K562 (cell line): ENCODE measurements around the gene CLASP2. TPM values are rescaled to one million over a fixed set of nuclear protein-coding genes. Genes with fewer than 3 reads are reported as not detected.

ENCODE experiments used
- ATAC-seq: fragments of 200-7000 bp; cut with Tn5 transposase; 3 replicates; pipeline ENCODE4 v1.9.1; 2020; ENCODE audit warnings: moderate library complexity
- BruUV-seq: library from RNA; stranded (reverse); fragments of 400-500 nt; replicated peaks from 2 replicates; lab custom pipeline; 2021; lab: Mats Ljungman, UMichigan
- CTCF ChIA-PET: fragments of 300-600 bp; formaldehyde crosslinking; extraction: SDS; loops from one replicate; lab custom pipeline; 2021; ENCODE audit warnings: low intra/inter-chr PET ratio; lab: Yijun Ruan, JAX
- POLR2A ChIA-PET: fragments of 300-600, 350-650 bp; sonication (Branson Sonifier 250); formaldehyde crosslinking; extraction: SDS; loops from one replicate; lab custom pipeline; 2021; ENCODE audit warnings: antibody characterized with exemption, inconsistent platforms; lab: Yijun Ruan, JAX
- DNase-seq, 4 experiments: peaks; one replicate each; pipeline versions ENCODE4 v3.0.0 to v3.0.0-alpha.2; 2011 to 2018; ENCODE audit warnings: low spot score in 3 of 4, mixed read lengths in 3 of 4; ENCODE audit errors: extremely low read depth in 1 of 4
- FAIRE-seq: peaks from 2 replicates; lab custom pipeline; 2011; peaks lifted over from hg19 to GRCh38; lab: Jason Lieb, UNC
- H2AFZ ChIP-seq: 2 replicates; pipeline ENCODE4 v1.6.0; 2011; ENCODE audit warnings: low read depth, low read length, control low read depth, inconsistent platforms
- H3K27ac ChIP-seq: fragments of 200-600 bp; 3 replicates; pipeline ENCODE4 v1.8.0; 2011; ENCODE audit warnings: low read depth, mild to moderate bottlenecking, control low read depth, inconsistent platforms, low read length, moderate library complexity, mixed read lengths; ENCODE audit errors: extremely low read depth
- H3K27me3 ChIP-seq, 2 experiments: fragments of 300-600 bp in 1 of 2; 2 replicates in 1 of 2; 3 replicates in 1 of 2; pipeline versions ENCODE4 v1.6.0 to v1.8.0; 2011; ENCODE audit warnings: inconsistent platforms in 2 of 2, low read length in 2 of 2, mild to moderate bottlenecking in 1 of 2, mixed read lengths in 1 of 2, moderate library complexity in 1 of 2; ENCODE audit not compliant: control insufficient read depth in 2 of 2, insufficient read depth in 2 of 2
- H3K36me3 ChIP-seq: fragments of 300-600 bp; 3 replicates; pipeline ENCODE4 v1.8.0; 2011; ENCODE audit warnings: mild to moderate bottlenecking, low read length, inconsistent platforms; ENCODE audit not compliant: control insufficient read depth, insufficient read depth
- H3K4me1 ChIP-seq, 2 experiments: fragments of 200-600 bp in 1 of 2; replicated peaks in 1 of 2; 2 replicates in 1 of 2; 3 replicates in 1 of 2; pipeline versions ENCODE4 v1.5.1 to v1.8.0; 2011; ENCODE audit warnings: inconsistent platforms in 2 of 2, low read length in 2 of 2, mild to moderate bottlenecking in 1 of 2, mixed read lengths in 1 of 2, moderate library complexity in 1 of 2; ENCODE audit not compliant: control insufficient read depth in 2 of 2, insufficient read depth in 2 of 2
- H3K4me2 ChIP-seq: 2 replicates; pipeline ENCODE4 v1.6.1; 2011; ENCODE audit warnings: low read length, control low read depth, inconsistent platforms, mixed read lengths; ENCODE audit not compliant: insufficient read depth
- H3K4me3 ChIP-seq: fragments of 200-600 bp; sonication (generic), shearing (Covaris generic); 2 replicates; pipeline ENCODE4 v1.5.1; 2016; ENCODE audit warnings: control low read depth, inconsistent platforms
- H3K79me2 ChIP-seq: fragments of 200-600 bp; 3 replicates; pipeline ENCODE4 v1.8.0; 2011; ENCODE audit warnings: low read length, inconsistent platforms; ENCODE audit not compliant: control insufficient read depth, insufficient read depth
- H3K9ac ChIP-seq, 2 experiments: 2 replicates each; pipeline versions ENCODE4 v1.6.0 to v1.6.1; 2011; ENCODE audit warnings: low read depth in 2 of 2, low read length in 2 of 2, control low read depth in 1 of 2, inconsistent platforms in 1 of 2, mild to moderate bottlenecking in 1 of 2, mixed read lengths in 1 of 2; ENCODE audit not compliant: insufficient read depth in 1 of 2
- H3K9me1 ChIP-seq: one replicate; pipeline ENCODE4 v1.6.0; 2011; ENCODE audit warnings: inconsistent platforms, mild to moderate bottlenecking, low read length, moderate library complexity; ENCODE audit not compliant: control insufficient read depth, insufficient read depth
- H3K9me3 ChIP-seq: replicated peaks from 2 replicates; pipeline ENCODE4 v1.5.1; 2011; ENCODE audit warnings: low read depth, low read length, inconsistent platforms; ENCODE audit not compliant: control insufficient read depth, insufficient read depth
- H4K20me1 ChIP-seq: replicated peaks from 2 replicates; pipeline ENCODE4 v1.6.1; 2011; ENCODE audit warnings: low read length, inconsistent platforms, mixed read lengths; ENCODE audit not compliant: control insufficient read depth, insufficient read depth
- MEIS2 ChIP-seq: fragments of 450-650 bp; IDR thresholded peaks from 2 replicates; pipeline ENCODE4 v1.6.1; 2014; ENCODE audit warnings: mild to moderate bottlenecking; ENCODE audit not compliant: partially characterized antibody
- PBX2 ChIP-seq, 2 experiments: IDR thresholded peaks in 1 of 2; conservative IDR thresholded peaks in 1 of 2; 2 replicates each; pipeline ENCODE4 v1.6.1; 2016; ENCODE audit warnings: low read depth in 2 of 2, mild to moderate bottlenecking in 1 of 2, missing compliant biosample characterization in 1 of 2, missing genetic modification characterization in 1 of 2, moderate library complexity in 1 of 2
- RFX1 ChIP-seq: fragments of 450-650 bp; IDR thresholded peaks from 2 replicates; pipeline ENCODE4 v1.6.1; 2016; ENCODE audit warnings: mild to moderate bottlenecking, moderate library complexity
- TBP ChIP-seq: optimal IDR thresholded peaks from 2 replicates; pipeline ENCODE3; 2011; ENCODE audit warnings: low read depth, low read length, improper control_type of control experiment
- WGBS: fragments of 100-300 bp; shearing (Covaris generic); methylation state at CpG from one replicate; pipeline ENCODE4 v1.1.6; 2016; ENCODE audit warnings: low coverage, mixed read lengths; ENCODE audit not compliant: insufficient coverage; ENCODE audit errors: missing lambda C conversion rate; 5-methylcytosine and 5-hydroxymethylcytosine counted together
- in situ Hi-C: fragments of 300-500 bp; cut with MboI; formaldehyde crosslinking; loops from 4 replicates; pipeline ENCODE4 v1.15.0; 2018; ENCODE audit warnings: inconsistent platforms, mixed read lengths
- intact Hi-C: fragments of 100-400 bp; cut with micrococcal nuclease; formaldehyde crosslinking; loops from 2 replicates; pipeline ENCODE4 v1.14.2; 2022
- polyA plus RNA-seq, 8 experiments: library from polyadenylated mRNA; depleted of rRNA in 4 of 8; stranded (reverse) in 5 of 8; unstranded in 3 of 8; fragments of >200 nt; fragmentation: Nextera tagmentation in 2 of 8; fragmentation: Illumina TruSeq in 1 of 8; extraction: Ambion mirVana in 2 of 8; extraction: Trizol in 1 of 8; gene quantifications; 2 replicates each; pipeline versions ENCODE4 v1.2.1 to v1.2.3, GENCODE V29; 2011 to 2014; ENCODE audit warnings: inconsistent platforms in 1 of 8, missing spikeins in 1 of 8
- total RNA-seq, 7 experiments: library from RNA; depleted of rRNA in 6 of 7; stranded (reverse); fragments of >200 nt in 6 of 7; fragmentation: Illumina TruSeq in 2 of 7; extraction: Trizol in 2 of 7; gene quantifications; 2 replicates each; pipeline versions ENCODE4 v1.2.1 to v1.2.3, GENCODE V29; 2011 to 2021; ENCODE audit warnings: low replicate concordance in 1 of 7

The CLASP2 gene
- total and polyA plus RNA-seq, 9 of the 15 experiments (the other 6 are each of a cell fraction or from before 2014, with no cell fraction given): 13.5 to 107 (median 71.8) TPM

- Histone ChIP-seq H3K4me3 (no peak overlapping the region), H2AFZ (no peak overlapping the region), H3K9me1 (no peaks in the 10 kb centered on the region), H3K27me3 (no peaks in the 10 kb centered on the region), H3K9me3 (no peaks in the 10 kb centered on the region), H3K4me2 (no peak overlapping the region), H3K9ac (no peak overlapping the region), H3K4me1 (no peaks in the 10 kb centered on the region), H3K27ac (no peak overlapping the region), H3K36me3 (peaks cover 26% of the 10 kb centered on the region), H4K20me1 (no peaks in the 10 kb centered on the region), H3K79me2 (peaks cover 11% of the 10 kb centered on the region; the same call in 1 of the 3 replicates)
- intact Hi-C loops (no loop called here), in situ Hi-C loops (no loop called here)
- ATAC-seq: no peak
- POLR2A ChIA-PET: interaction anchor here (0.7 to 2.6 kb wide), 4 partner anchors 10 to 211 kb away, joined by 3 to 5 read pairs (median 4); no protein-coding TSS in a partner anchor
- no peak for TF ChIP-seq TBP
- TF ChIP-seq RFX1: no peak
- no peak for TF ChIP-seq PBX2 (CRISPR knock-in tag; IDR thresholded peaks at IDR 0.05; ENCODE audit: low read depth)
- peak; percentile 80 for TF ChIP-seq PBX2 (tag; conservative IDR thresholded peaks at IDR 0.05; ENCODE audit: low read depth)
- TF ChIP-seq MEIS2: peak; percentile 56
- 40% methylated on average over 2 of the region's 2 CpGs for WGBS
- CTCF ChIA-PET: no interaction called here
- DNase-seq: no peak
- BruUV-seq: no TSS peak
- no peak for FAIRE-seq
Observed at GRCh38 chr3:33642806-33643205, 75.2 kb downstream of the CLASP2 start.
